Stimulated activated CD4-positive, alpha-beta T cell treated with anti-CD3 and anti-CD28 coated beads, Interleukin-2, amount 100 ng/mL, for 24 hours (primary cell): ENCODE results near the gene GNAZ.

Experiments
- DNase-seq, 2 donors: peaks; one replicate each; pipeline ENCODE4 v3.0.0-alpha.2; 2020

Gene GNAZ

GRCh38 chr22:23159291-23159630 lies 88.9 kb downstream of the GNAZ start:
- no peak for DNase-seq

GRCh38 chr22:23161029-23161428 lies 90.7 kb downstream of the GNAZ start:
- no peak for DNase-seq

GRCh38 chr22:23161574-23161973 lies 91.3 kb downstream of the GNAZ start:
- no peak for DNase-seq

GRCh38 chr22:23163665-23164064 lies 93.3 kb downstream of the GNAZ start:
- DNase-seq: no peak

GRCh38 chr22:23164091-23164490 lies 93.8 kb downstream of the GNAZ start:
- no peak for DNase-seq

- DNase-seq: no peak
Measured at GRCh38 chr22:23166042-23166831, 95.9 kb downstream of the GNAZ start.

- no peak for DNase-seq
Measured at GRCh38 chr22:23166841-23167616, 96.7 kb downstream of the GNAZ start.

GRCh38 chr22:23168391-23169042 lies 98.2 kb downstream of the GNAZ start:
- no peak for DNase-seq

- DNase-seq: no peak
Measured at GRCh38 chr22:23169043-23169406, 98.7 kb downstream of the GNAZ start.
